ENCODE data around the gene IFI44.

DNA sequence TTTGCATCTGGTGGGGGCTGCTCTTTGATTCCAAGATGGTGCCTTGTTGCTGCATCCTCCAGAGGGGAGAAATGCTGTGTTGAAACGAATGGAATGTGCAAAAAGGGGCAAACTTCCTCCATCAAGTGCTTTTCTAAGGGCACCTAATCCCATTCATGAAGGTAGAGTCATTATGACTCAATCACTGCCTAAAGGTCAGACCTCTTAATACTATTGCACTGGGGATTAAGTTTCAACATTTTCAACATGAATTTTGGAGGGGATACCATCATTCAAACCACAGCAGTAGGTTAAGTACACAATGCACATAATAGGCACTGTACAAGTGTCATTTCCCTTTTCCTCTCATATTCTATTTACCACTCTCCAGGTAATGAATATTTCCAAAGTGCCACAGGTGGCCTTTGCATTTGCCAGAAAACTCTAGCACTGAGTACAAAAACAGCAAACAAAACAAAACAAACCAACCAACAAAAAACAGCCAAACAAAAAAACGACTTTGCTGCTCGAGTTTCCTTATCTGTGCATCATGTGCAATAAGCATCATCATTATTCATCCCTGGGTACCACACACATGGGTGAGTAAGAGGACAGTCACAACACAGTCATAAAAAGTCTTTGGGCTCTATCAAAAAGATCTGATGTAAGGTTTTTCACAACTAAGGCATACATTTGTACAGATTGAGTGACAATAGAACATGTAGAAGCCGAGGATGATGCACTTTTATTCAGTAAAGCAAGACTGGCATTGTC lies 42.5 kb downstream of the IFI44 start:
- TF ChIP-seq POLR2A (IDR thresholded peaks at IDR 0.05; ENCODE audit: control extremely low read depth in 1 of 2, low read depth in 2 of 2, low read length in 2 of 2) (no peak), TAF1 (IDR thresholded peaks at IDR 0.05; ENCODE audit: low read depth, low read length) (no peak), RAD21 (IDR thresholded peaks at IDR 0.05 in 1 of 2, conservative IDR thresholded peaks at IDR 0.05 in 1 of 2; ENCODE audit: low read depth in 2 of 2, low read length in 2 of 2) (no peak), PHF8 (conservative IDR thresholded peaks at IDR 0.05; ENCODE audit: low read depth, low read length) (no peak), HDAC6 (IDR thresholded peaks at IDR 0.05; ENCODE audit: low read depth, low read length) (no peak), SRF (IDR thresholded peaks at IDR 0.05; ENCODE audit: low read depth, low read length) (no peak)
- TF ChIP-seq, protein P1, sequence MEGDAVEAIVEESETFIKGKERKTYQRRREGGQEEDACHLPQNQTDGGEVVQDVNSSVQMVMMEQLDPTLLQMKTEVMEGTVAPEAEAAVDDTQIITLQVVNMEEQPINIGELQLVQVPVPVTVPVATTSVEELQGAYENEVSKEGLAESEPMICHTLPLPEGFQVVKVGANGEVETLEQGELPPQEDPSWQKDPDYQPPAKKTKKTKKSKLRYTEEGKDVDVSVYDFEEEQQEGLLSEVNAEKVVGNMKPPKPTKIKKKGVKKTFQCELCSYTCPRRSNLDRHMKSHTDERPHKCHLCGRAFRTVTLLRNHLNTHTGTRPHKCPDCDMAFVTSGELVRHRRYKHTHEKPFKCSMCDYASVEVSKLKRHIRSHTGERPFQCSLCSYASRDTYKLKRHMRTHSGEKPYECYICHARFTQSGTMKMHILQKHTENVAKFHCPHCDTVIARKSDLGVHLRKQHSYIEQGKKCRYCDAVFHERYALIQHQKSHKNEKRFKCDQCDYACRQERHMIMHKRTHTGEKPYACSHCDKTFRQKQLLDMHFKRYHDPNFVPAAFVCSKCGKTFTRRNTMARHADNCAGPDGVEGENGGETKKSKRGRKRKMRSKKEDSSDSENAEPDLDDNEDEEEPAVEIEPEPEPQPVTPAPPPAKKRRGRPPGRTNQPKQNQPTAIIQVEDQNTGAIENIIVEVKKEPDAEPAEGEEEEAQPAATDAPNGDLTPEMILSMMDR (IDR thresholded peaks at IDR 0.05; ENCODE audit: control extremely low read depth in 1 of 3, insufficient read depth in 1 of 3, low read depth in 1 of 3, low read length in 3 of 3), result no peak
